K562 (cell line): ENCODE data around the gene RANBP6. TPM values are rescaled to one million over a fixed set of nuclear protein-coding genes. Genes with fewer than 3 reads are reported as not detected.

Source experiments
- ARID1B ChIP-seq: fragments of 450-650 bp; IDR thresholded peaks from 2 replicates; pipeline ENCODE4 v1.6.1; 2016; ENCODE audit warnings: antibody characterized with exemption, mild to moderate bottlenecking, inconsistent platforms
- CREB1 ChIP-seq, 2 experiments: sonication (generic) in 1 of 2; formaldehyde crosslinking in 1 of 2; IDR thresholded peaks; 2 replicates each; pipeline versions ENCODE4 v1.6.1 to v1.8.0; 2012 to 2022; ENCODE audit warnings: inconsistent platforms in 1 of 2, mild to moderate bottlenecking in 1 of 2, missing genetic modification reagents in 1 of 2, moderate library complexity in 1 of 2
- FOSL1 ChIP-seq: fragments of 200-800 bp; sonication (Bioruptor generic); conservative IDR thresholded peaks from 2 replicates; pipeline ENCODE4 v1.6.1; 2016; ENCODE audit warnings: missing genetic modification characterization, missing compliant biosample characterization
- KDM2B ChIP-seq: fragments of 250-450 bp; sonication (Bioruptor Pico); IDR thresholded peaks from 2 replicates; pipeline ENCODE4 v1.8.0; 2021; ENCODE audit warnings: mild to moderate bottlenecking, moderate library complexity
- MCM5 ChIP-seq: fragments of 450-650 bp; IDR thresholded peaks from 2 replicates; pipeline ENCODE4 v1.6.1; 2016; ENCODE audit warnings: low read depth
- NONO ChIP-seq, 2 experiments: fragments of 200-400 bp in 1 of 2; fragments of 450-650 bp in 1 of 2; formaldehyde crosslinking in 1 of 2; IDR thresholded peaks; 2 replicates each; pipeline ENCODE4 v1.6.1; 2017; ENCODE audit warnings: low read depth in 2 of 2, mild to moderate bottlenecking in 2 of 2, moderate library complexity in 2 of 2, low read length in 1 of 2
- NUFIP1 ChIP-seq: fragments of 450-650 bp; IDR thresholded peaks from 2 replicates; pipeline ENCODE4 v1.6.1; 2018; ENCODE audit not compliant: partially characterized antibody
- PCBP1 ChIP-seq: fragments of 200-400 bp; formaldehyde crosslinking; IDR thresholded peaks from 2 replicates; pipeline ENCODE4 v1.6.1; 2018; ENCODE audit warnings: mild to moderate bottlenecking, low read depth, low read length; ENCODE audit not compliant: poor library complexity, severe bottlenecking
- PHF8 ChIP-seq: fragments of 200-600 bp; sonication (generic); IDR thresholded peaks from 2 replicates; pipeline ENCODE4 v1.6.1; 2012; ENCODE audit warnings: mixed run types, mild to moderate bottlenecking, inconsistent platforms, low read length, moderate library complexity, borderline replicate concordance
- POLR2H ChIP-seq: IDR thresholded peaks from 2 replicates; pipeline ENCODE4 v1.6.1; 2016; ENCODE audit warnings: missing genetic modification characterization, low read depth, mild to moderate bottlenecking, control low read depth, missing compliant biosample characterization, moderate library complexity
- PPARD ChIP-seq: fragments of 250-450 bp; sonication (Bioruptor Pico); IDR thresholded peaks from 2 replicates; pipeline ENCODE4 v1.8.0; 2022; ENCODE audit warnings: inconsistent platforms, mild to moderate bottlenecking, moderate library complexity
- RUNX1 ChIP-seq: sonication (generic); IDR thresholded peaks from 2 replicates; pipeline ENCODE4 v1.6.1; 2016; ENCODE audit warnings: antibody characterized with exemption, low read depth
- SAP30 ChIP-seq: fragments of 200-600 bp; sonication (generic); IDR thresholded peaks from 2 replicates; pipeline ENCODE4 v1.6.1; 2012; ENCODE audit warnings: borderline replicate concordance, low read depth, mild to moderate bottlenecking, moderate library complexity, low read length, control low read depth, inconsistent platforms; ENCODE audit not compliant: insufficient read depth, poor library complexity, severe bottlenecking
- SRSF1 ChIP-seq: fragments of 200-400 bp; formaldehyde crosslinking; IDR thresholded peaks from 2 replicates; pipeline ENCODE4 v1.6.1; 2017; ENCODE audit warnings: mild to moderate bottlenecking, low read depth, low read length, moderate library complexity
- SUPT5H ChIP-seq: fragments of 450-650 bp; IDR thresholded peaks from 2 replicates; pipeline ENCODE4 v1.6.1; 2016
- TFAP4 ChIP-seq: sonication (generic); formaldehyde crosslinking; IDR thresholded peaks from 2 replicates; pipeline ENCODE4 v1.8.0; 2022; ENCODE audit warnings: missing genetic modification reagents, mild to moderate bottlenecking, moderate library complexity, borderline replicate concordance
- U2AF2 ChIP-seq: fragments of 200-400 bp; formaldehyde crosslinking; optimal IDR thresholded peaks from 2 replicates; pipeline ENCODE3; 2017; ENCODE audit warnings: low read depth, mild to moderate bottlenecking, low read length
- USF1 ChIP-seq: sonication (generic); formaldehyde crosslinking; IDR thresholded peaks from 2 replicates; pipeline ENCODE4 v1.9.0; 2022; ENCODE audit warnings: mild to moderate bottlenecking, missing genetic modification reagents
- ZNF184 ChIP-seq: sonication (generic); formaldehyde crosslinking; IDR thresholded peaks from 2 replicates; pipeline ENCODE4 v1.5.0; 2020; ENCODE audit warnings: missing genetic modification reagents
- ZNF316 ChIP-seq: fragments of 450-650 bp; IDR thresholded peaks from 2 replicates; pipeline ENCODE4 v1.6.1; 2016
- ZNF507 ChIP-seq: conservative IDR thresholded peaks from 2 replicates; pipeline ENCODE4 v1.6.1; 2017; ENCODE audit warnings: missing genetic modification characterization, missing compliant biosample characterization
- ZNF561 ChIP-seq: fragments of 450-650 bp; formaldehyde crosslinking; conservative IDR thresholded peaks from 2 replicates; pipeline ENCODE4 v1.4.0; 2020; ENCODE audit warnings: mild to moderate bottlenecking, moderate library complexity
- ZNF583 ChIP-seq: fragments of 250-450 bp; sonication (Bioruptor Pico); IDR thresholded peaks from 2 replicates; pipeline ENCODE4 v1.4.0; 2020
- polyA plus RNA-seq, 8 experiments: library from polyadenylated mRNA; depleted of rRNA in 4 of 8; stranded (reverse) in 5 of 8; unstranded in 3 of 8; fragments of >200 nt; fragmentation: Nextera tagmentation in 2 of 8; fragmentation: Illumina TruSeq in 1 of 8; extraction: Ambion mirVana in 2 of 8; extraction: Trizol in 1 of 8; gene quantifications; 2 replicates each; pipeline versions ENCODE4 v1.2.1 to v1.2.3, GENCODE V29; 2011 to 2014; ENCODE audit warnings: inconsistent platforms in 1 of 8, missing spikeins in 1 of 8
- total RNA-seq, 7 experiments: library from RNA; depleted of rRNA in 6 of 7; stranded (reverse); fragments of >200 nt in 6 of 7; fragmentation: Illumina TruSeq in 2 of 7; extraction: Trizol in 2 of 7; gene quantifications; 2 replicates each; pipeline versions ENCODE4 v1.2.1 to v1.2.3, GENCODE V29; 2011 to 2021; ENCODE audit warnings: low replicate concordance in 1 of 7
- TF ChIP-seq, protein P1 (sequence below), 2 experiments: fragments of 450-650 bp; conservative IDR thresholded peaks; 2 replicates each; pipeline ENCODE4 v1.6.1; 2017; ENCODE audit warnings: mild to moderate bottlenecking in 2 of 2, moderate library complexity in 2 of 2

The RANBP6 gene
- total and polyA plus RNA-seq, 9 of the 15 experiments (the other 6 are each of a cell fraction or from before 2014, with no cell fraction given) = 10.4 to 19.9 (median 11.5) TPM

DNA sequence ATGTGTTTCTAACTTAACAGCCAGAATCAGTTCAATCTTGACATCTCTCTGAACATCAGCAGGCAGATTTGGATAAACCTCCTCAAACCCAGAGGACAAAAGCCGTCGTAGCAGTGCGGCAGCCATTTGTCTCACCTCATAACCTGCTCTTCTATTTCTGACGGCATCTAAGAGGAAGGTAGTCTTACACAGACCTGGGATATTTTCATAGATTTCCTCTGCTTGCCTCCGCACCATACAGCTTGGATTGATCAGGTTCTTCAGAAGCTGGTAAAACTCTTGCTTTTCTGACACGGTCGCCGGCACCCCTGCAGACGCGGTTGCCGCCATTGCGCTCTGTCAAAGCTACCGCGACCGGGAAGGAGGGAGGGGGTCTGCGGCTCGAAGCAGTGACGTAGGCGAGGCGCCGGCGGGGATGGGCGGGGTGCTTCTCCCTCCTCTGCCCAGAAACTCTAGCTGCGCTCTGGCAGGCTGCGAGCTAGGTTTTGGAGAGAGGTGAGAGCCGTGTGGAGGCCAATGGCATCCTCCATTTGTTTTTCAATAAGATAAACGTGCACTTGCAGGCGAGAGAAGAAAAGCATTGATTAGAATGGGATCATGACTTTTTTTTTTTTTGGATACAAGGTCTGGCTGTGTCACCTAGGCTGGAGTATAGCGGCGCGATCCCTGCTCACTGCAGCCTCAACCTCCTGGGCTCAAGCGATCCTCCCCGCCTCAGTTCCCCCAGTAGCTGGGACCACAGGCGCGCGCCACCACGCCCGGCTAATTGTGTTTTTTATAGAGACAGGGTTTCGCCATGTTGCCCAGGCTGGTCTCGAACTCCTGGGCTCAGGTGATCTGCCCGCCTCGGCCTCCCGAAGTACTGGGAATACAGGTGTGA, at the start of gene RANBP6 (continued):
- TF ChIP-seq USF1 (no peak), ZNF583 (CRISPR knock-in tag) (no peak), SUPT5H (peak; percentile 77), KDM2B (CRISPR knock-in tag) (no peak), ZNF507 (tag) (no peak), SAP30 (no peak), SRSF1 (no peak), MCM5 (no peak), PHF8 (peak; percentile 78; the same call in 1 of the 2 replicates), TFAP4 (CRISPR knock-in tag) (peak; percentile 57; the same call in 1 of the 2 replicates), PCBP1 (no peak), PPARD (no peak), CREB1 (IDR thresholded peaks at IDR 0.05) (peak; percentile 99), CREB1 (CRISPR knock-in tag; IDR thresholded peaks at IDR 0.05) (peak; percentile 99), ZNF316 (no peak), NUFIP1 (no peak), POLR2H (tag) (no peak; the same call in 1 of the 2 replicates), ZNF561 (CRISPR knock-in tag) (no peak), RUNX1 (no peak), NONO (IDR thresholded peaks at IDR 0.05; ENCODE audit: low read depth in 2 of 2, low read length in 1 of 2) (no peak), ZNF184 (CRISPR knock-in tag) (no peak), U2AF2 (no peak), FOSL1 (tag) (no peak), ARID1B (no peak)
- TF ChIP-seq, protein P1, sequence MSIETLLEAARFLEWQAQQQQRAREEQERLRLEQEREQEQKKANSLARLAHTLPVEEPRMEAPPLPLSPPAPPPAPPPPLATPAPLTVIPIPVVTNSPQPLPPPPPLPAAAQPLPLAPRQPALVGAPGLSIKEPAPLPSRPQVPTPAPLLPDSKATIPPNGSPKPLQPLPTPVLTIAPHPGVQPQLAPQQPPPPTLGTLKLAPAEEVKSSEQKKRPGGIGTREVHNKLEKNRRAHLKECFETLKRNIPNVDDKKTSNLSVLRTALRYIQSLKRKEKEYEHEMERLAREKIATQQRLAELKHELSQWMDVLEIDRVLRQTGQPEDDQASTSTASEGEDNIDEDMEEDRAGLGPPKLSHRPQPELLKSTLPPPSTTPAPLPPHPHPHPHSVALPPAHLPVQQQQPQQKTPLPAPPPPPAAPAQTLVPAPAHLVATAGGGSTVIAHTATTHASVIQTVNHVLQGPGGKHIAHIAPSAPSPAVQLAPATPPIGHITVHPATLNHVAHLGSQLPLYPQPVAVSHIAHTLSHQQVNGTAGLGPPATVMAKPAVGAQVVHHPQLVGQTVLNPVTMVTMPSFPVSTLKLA (conservative IDR thresholded peaks at IDR 0.05) = peak; percentile 27 to 78; a peak in 2 of 4 replicates
